HG02571 (cell line): Measurements from ENCODE around the gene ARPC1A.
"Not testable (repeated sequence)": the region's sequence is repeated elsewhere in the genome, so short reads cannot be mapped to it uniquely, and the experiment has no call there.

Experiments used
- ATAC-seq: cut with Tn5 transposase; IDR thresholded peaks from one replicate; pipeline ENCODE4 v1.9.1; 2021; ENCODE audit warnings: mild to moderate bottlenecking, moderate library complexity; ENCODE audit not compliant: unreplicated experiment

ARPC1A gene

DNA sequence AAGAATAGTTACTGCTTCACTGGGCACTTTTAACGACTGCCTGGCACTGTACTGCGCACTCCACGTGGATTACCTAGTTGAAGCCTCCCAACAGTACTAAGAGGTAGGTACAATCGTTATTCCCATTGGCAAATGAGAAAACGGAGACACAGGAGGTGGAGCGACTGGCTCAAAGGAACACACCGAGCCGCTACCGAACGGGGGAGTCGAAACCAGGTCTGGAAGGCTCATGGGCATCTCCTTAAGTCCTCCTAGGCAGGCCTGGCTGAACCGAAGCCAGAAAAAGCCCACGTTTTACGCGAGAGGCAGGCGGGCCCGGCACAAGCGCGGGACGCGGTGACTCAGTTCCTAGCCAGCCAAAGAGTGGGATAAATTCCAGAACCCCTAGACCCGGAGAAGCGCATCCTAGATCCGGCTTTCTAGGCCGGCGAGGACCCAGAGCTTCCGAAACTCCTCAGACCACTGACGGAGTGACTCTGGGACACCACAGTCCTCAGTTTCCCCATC lies 82.2 kb downstream of the ARPC1A start:
- no peak for ATAC-seq

DNA sequence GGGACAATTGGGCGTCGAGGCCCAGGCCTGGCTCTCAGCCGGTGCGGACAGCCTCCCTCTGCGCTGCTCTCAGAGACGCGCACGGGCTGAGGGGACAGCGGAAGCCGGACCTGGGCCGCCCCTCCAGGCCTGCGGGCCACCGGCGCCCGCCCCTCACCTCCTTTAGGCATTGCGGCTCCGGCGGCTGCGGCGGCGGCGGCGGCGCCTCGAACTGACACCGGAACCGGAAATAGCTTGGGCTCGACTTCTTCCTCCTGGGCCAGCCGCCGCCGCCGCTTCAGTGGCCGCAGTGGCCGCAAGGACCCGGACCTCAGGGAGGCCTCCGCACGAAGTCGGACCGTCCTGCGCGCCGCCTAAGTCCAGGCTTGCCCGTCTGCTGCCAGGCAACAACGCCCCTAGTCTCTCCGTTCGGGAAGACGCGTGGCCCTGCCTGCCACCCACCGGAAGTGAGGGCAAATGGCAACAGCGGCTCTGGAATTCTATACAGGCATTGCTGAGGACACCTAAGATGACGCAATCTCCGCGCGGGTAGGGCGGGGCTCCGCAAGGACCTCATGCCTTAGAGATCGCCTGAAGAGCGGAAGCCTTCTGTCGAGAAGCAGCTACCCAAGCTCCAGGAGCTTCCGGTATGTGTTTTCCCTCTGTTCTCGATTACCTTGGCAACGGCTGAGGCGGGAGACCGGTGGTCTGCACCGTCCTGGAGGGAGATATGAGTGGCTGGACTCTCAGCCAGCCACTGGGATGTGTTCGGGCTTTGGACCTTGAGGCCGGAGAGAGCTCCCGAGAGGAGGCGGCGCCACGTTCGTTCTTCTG lies 82.9 kb downstream of the ARPC1A start, which contains the start of the genes BUD31 and PDAP1:
TSS of gene BUD31 (plus strand) at position 591 of the 813 bp plus-strand sequence. CDS start 2,124 bp downstream, outside the sequence.
TSS of gene PDAP1 (minus strand) at position 219 of the 813 bp plus-strand sequence. CDS start at position 170, 49 bp downstream.
- ATAC-seq, result peak; percentile 76

DNA sequence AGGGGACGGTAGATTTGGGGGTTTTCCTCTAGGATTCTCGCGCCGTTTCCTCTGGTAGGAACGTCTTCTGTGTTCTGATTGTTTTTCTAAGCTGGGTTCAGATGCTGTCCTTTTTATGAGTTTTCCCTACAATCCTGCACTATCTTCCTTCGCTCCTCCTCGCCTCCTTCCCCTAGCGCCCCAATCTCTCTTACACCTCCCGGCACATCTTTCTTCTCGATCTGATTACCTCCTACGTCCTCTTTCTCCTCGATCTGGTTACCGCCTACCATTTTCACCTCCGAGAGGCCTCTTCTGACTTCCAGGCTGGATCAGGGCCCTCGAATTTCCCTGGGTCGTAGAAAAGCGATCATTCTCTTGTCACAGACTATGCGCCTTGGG lies 83.5 kb downstream of the ARPC1A start:
- ATAC-seq, result no peak

DNA sequence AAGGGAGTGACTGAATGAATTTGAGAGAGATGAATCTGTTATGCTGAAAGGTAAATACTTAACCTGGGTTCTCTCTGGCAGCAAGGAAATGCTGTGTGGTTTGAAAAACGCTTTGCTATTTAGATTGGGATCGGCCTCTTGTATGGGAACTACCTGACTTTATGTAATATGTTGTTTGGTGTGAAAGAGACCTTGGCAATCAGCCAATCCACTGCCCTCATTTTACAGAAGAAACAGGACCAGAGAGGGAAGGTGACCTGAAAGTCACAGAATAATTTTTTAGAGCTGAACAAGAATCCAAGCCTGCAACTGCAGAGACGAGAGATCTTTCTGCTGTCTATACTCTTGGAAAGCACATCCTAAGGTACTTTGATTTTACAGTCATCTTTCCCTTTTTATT lies 84.1 kb downstream of the ARPC1A start:
- ATAC-seq, result no peak

DNA sequence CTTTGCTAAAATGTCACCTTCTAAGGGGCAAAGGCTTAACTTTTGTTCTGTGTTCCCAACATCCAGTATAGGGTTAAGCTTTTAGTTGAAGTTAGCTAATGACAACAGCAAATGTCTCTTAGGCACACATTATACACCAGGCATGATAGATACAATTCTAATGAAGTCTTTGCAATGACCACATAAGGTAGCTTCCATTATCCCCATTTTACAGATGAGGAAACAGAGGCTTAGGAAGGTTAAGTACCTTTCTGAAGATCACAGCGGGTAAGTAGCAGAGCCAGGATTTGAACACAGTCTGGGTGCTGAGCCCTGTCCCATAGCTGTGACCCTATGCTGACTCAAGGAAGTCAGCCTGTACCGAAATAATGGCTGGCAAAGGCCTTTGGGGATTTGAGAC lies 84.9 kb downstream of the ARPC1A start:
- no peak for ATAC-seq

DNA sequence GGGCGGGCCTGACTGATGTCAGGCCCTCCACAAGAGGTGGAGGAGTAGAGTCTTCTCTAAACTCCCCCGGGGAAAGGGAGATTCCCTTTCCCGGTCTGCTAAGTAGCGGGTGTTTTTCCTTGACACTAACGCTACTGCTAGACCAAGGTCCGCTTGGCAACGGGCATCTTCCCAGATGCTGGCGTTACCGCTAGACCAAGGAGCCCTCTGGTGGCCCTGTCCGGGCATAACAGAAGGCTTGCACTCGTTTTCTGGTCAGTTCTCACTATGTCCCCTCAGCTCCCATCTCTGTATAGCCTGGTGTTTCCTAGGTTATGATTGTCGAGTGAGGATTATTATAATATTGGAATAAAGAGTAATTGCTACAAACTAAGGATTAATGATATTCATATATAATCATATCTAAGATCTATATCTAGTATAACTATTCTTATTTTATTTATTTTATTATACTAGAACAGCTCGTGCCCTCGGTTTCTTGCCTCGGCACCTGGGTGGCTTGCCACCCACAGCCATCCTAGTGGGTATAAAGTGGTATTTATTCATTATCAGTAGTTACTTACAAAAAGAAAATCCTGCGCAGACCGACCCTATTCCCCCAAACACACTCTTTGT lies 89.9 kb downstream of the ARPC1A start:
- ATAC-seq, result not testable (repeated sequence)
